K562 (cell line): ENCODE data around the gene UPP1.
A peak's percentile ranks its signal among the peaks of the same experiment; 100 is the strongest.

Source experiments
- ARID3A ChIP-seq: IDR thresholded peaks from 2 replicates; pipeline ENCODE4 v1.6.1; 2012; ENCODE audit warnings: low read depth, low read length, improper control_type of control experiment, borderline replicate concordance
- CTCF ChIP-seq, 3 experiments: IDR thresholded peaks in 2 of 3; conservative IDR thresholded peaks in 1 of 3; 2 replicates each; pipeline ENCODE4 v1.5.1; 2011 to 2012; ENCODE audit warnings: low read length in 3 of 3, mild to moderate bottlenecking in 3 of 3, control low read depth in 2 of 3, improper control_type of control experiment in 1 of 3, inconsistent platforms in 1 of 3, low read depth in 1 of 3, mixed read lengths in 1 of 3, moderate library complexity in 1 of 3; ENCODE audit not compliant: insufficient read depth in 2 of 3
- ETV6 ChIP-seq, 3 experiments: fragments of 150-350 bp in 1 of 3; sonication (generic) in 1 of 3; formaldehyde crosslinking in 1 of 3; IDR thresholded peaks; 2 replicates each; pipeline versions ENCODE4 v1.6.1 to v1.8.0; 2014 to 2022; ENCODE audit warnings: borderline replicate concordance in 2 of 3, low read depth in 2 of 3, antibody characterized with exemption in 1 of 3, low read length in 1 of 3, mild to moderate bottlenecking in 1 of 3, missing genetic modification reagents in 1 of 3
- HDAC2 ChIP-seq: fragments of 450-650 bp; IDR thresholded peaks from 2 replicates; pipeline ENCODE4 v1.6.1; 2016; ENCODE audit warnings: mild to moderate bottlenecking
- ID3 ChIP-seq, 2 experiments: fragments of 250-450 bp in 1 of 2; fragments of 450-650 bp in 1 of 2; sonication (Bioruptor Pico) in 1 of 2; IDR thresholded peaks; 2 replicates each; pipeline versions ENCODE4 v1.6.1 to v1.8.0; 2016 to 2021; ENCODE audit warnings: mild to moderate bottlenecking in 2 of 2, moderate library complexity in 2 of 2, missing compliant biosample characterization in 1 of 2, missing genetic modification characterization in 1 of 2
- IFI16 ChIP-seq: fragments of 250-450 bp; sonication (Bioruptor Pico); IDR thresholded peaks from 2 replicates; pipeline ENCODE4 v2.1.2; 2022; ENCODE audit warnings: mild to moderate bottlenecking, inconsistent platforms
- JUND ChIP-seq, 2 experiments: IDR thresholded peaks; 2 replicates in 1 of 2; 3 replicates in 1 of 2; pipeline ENCODE4 v1.6.1; 2011; ENCODE audit warnings: borderline replicate concordance in 2 of 2, low read depth in 2 of 2, low read length in 2 of 2, improper control_type of control experiment in 1 of 2, missing biosample characterization in 1 of 2, missing genetic modification characterization in 1 of 2, missing genetic modification reagents in 1 of 2
- MYC ChIP-seq, 2 experiments: fragments of 250-450 bp in 1 of 2; sonication (Bioruptor Pico) in 1 of 2; IDR thresholded peaks; 2 replicates each; pipeline versions ENCODE4 v1.5.1 to v1.6.1; 2012 to 2021; ENCODE audit warnings: low read depth in 2 of 2, borderline replicate concordance in 1 of 2, improper control_type of control experiment in 1 of 2, low read length in 1 of 2, mild to moderate bottlenecking in 1 of 2, moderate library complexity in 1 of 2
- PCBP2 ChIP-seq: fragments of 200-400 bp; formaldehyde crosslinking; IDR thresholded peaks from 2 replicates; pipeline ENCODE4 v1.6.1; 2018; ENCODE audit warnings: low read length, low read depth, mild to moderate bottlenecking, moderate library complexity; ENCODE audit not compliant: poor library complexity, severe bottlenecking
- TBP ChIP-seq: optimal IDR thresholded peaks from 2 replicates; pipeline ENCODE3; 2011; ENCODE audit warnings: low read depth, low read length, improper control_type of control experiment
- TF ChIP-seq, protein P1 (sequence below): sonication (generic); formaldehyde crosslinking; IDR thresholded peaks from 2 replicates; pipeline ENCODE4 v1.8.1; 2023; ENCODE audit warnings: mild to moderate bottlenecking, missing genetic modification reagents
- TF ChIP-seq, protein P2 (sequence below), 2 experiments: fragments of 450-650 bp; IDR thresholded peaks; 2 replicates each; pipeline ENCODE4 v1.6.1; 2018; ENCODE audit warnings: mild to moderate bottlenecking in 2 of 2, low read depth in 1 of 2; ENCODE audit not compliant: partially characterized antibody in 2 of 2
- TF ChIP-seq, protein P3 (sequence below): sonication (generic); formaldehyde crosslinking; IDR thresholded peaks from 2 replicates; pipeline ENCODE4 v1.8.1; 2022; ENCODE audit warnings: missing genetic modification reagents
- TF ChIP-seq, protein P4 (sequence below): sonication (generic); formaldehyde crosslinking; IDR thresholded peaks from 2 replicates; pipeline ENCODE4 v1.8.0; 2022; ENCODE audit warnings: mild to moderate bottlenecking, missing genetic modification reagents

DNA sequence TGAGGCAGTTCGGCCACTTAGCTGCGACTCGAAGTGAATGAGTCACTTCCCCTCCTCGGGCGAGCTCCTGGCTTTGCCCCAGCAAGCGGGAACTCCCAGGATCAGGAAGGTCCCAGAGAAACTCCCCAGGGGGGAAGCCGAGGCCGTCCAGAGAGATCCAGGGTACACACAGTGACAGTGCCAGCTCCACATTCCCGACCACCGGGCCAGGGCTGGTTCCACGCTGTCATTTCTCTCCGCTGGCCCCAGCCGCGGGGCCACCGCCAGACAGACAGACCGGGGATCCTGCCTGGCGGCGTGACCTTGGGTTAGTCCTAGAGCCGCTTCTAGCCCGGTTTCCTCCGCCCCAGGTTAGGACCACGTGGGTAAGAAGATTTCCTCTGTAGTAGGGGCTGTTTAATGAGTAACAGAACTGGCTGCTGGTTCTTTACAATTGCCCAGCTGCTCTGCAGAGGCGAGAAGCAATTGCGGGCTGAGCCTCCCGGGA, 463 bp upstream of the UPP1 start:
- TF ChIP-seq ARID3A (no peak), JUND (IDR thresholded peaks at IDR 0.05; ENCODE audit: borderline replicate concordance, low read depth, low read length) (peak; percentile 95), JUND (tag; IDR thresholded peaks at IDR 0.05; ENCODE audit: borderline replicate concordance, low read depth, low read length) (peak; percentile 89; the same call in 1 of the 3 replicates), CTCF (IDR thresholded peaks at IDR 0.05 in 2 of 3, conservative IDR thresholded peaks at IDR 0.05 in 1 of 3; ENCODE audit: insufficient read depth in 2 of 3, low read depth in 1 of 3, low read length in 3 of 3) (no peak), MYC (IDR thresholded peaks at IDR 0.05; ENCODE audit: low read depth, low read length) (no peak), MYC (CRISPR knock-in tag; IDR thresholded peaks at IDR 0.05; ENCODE audit: borderline replicate concordance, low read depth) (no peak), PCBP2 (no peak), HDAC2 (no peak; the same call in 1 of the 2 replicates), TBP (no peak), ID3 (CRISPR knock-in tag; IDR thresholded peaks at IDR 0.05) (no peak), ID3 (tag; IDR thresholded peaks at IDR 0.05) (no peak), IFI16 (CRISPR knock-in tag) (no peak), ETV6 (IDR thresholded peaks at IDR 0.05; ENCODE audit: borderline replicate concordance in 1 of 2, low read depth in 2 of 2, low read length in 1 of 2) (no peak), ETV6 (CRISPR knock-in tag; IDR thresholded peaks at IDR 0.05; ENCODE audit: borderline replicate concordance) (no peak)
- TF ChIP-seq, protein P1, sequence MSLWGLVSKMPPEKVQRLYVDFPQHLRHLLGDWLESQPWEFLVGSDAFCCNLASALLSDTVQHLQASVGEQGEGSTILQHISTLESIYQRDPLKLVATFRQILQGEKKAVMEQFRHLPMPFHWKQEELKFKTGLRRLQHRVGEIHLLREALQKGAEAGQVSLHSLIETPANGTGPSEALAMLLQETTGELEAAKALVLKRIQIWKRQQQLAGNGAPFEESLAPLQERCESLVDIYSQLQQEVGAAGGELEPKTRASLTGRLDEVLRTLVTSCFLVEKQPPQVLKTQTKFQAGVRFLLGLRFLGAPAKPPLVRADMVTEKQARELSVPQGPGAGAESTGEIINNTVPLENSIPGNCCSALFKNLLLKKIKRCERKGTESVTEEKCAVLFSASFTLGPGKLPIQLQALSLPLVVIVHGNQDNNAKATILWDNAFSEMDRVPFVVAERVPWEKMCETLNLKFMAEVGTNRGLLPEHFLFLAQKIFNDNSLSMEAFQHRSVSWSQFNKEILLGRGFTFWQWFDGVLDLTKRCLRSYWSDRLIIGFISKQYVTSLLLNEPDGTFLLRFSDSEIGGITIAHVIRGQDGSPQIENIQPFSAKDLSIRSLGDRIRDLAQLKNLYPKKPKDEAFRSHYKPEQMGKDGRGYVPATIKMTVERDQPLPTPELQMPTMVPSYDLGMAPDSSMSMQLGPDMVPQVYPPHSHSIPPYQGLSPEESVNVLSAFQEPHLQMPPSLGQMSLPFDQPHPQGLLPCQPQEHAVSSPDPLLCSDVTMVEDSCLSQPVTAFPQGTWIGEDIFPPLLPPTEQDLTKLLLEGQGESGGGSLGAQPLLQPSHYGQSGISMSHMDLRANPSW = no peak
- TF ChIP-seq, protein P2, sequence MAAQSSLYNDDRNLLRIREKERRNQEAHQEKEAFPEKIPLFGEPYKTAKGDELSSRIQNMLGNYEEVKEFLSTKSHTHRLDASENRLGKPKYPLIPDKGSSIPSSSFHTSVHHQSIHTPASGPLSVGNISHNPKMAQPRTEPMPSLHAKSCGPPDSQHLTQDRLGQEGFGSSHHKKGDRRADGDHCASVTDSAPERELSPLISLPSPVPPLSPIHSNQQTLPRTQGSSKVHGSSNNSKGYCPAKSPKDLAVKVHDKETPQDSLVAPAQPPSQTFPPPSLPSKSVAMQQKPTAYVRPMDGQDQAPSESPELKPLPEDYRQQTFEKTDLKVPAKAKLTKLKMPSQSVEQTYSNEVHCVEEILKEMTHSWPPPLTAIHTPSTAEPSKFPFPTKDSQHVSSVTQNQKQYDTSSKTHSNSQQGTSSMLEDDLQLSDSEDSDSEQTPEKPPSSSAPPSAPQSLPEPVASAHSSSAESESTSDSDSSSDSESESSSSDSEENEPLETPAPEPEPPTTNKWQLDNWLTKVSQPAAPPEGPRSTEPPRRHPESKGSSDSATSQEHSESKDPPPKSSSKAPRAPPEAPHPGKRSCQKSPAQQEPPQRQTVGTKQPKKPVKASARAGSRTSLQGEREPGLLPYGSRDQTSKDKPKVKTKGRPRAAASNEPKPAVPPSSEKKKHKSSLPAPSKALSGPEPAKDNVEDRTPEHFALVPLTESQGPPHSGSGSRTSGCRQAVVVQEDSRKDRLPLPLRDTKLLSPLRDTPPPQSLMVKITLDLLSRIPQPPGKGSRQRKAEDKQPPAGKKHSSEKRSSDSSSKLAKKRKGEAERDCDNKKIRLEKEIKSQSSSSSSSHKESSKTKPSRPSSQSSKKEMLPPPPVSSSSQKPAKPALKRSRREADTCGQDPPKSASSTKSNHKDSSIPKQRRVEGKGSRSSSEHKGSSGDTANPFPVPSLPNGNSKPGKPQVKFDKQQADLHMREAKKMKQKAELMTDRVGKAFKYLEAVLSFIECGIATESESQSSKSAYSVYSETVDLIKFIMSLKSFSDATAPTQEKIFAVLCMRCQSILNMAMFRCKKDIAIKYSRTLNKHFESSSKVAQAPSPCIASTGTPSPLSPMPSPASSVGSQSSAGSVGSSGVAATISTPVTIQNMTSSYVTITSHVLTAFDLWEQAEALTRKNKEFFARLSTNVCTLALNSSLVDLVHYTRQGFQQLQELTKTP (IDR thresholded peaks at IDR 0.05; ENCODE audit: low read depth in 1 of 2, partially characterized antibody in 2 of 2) = no peak
- TF ChIP-seq, protein P3, sequence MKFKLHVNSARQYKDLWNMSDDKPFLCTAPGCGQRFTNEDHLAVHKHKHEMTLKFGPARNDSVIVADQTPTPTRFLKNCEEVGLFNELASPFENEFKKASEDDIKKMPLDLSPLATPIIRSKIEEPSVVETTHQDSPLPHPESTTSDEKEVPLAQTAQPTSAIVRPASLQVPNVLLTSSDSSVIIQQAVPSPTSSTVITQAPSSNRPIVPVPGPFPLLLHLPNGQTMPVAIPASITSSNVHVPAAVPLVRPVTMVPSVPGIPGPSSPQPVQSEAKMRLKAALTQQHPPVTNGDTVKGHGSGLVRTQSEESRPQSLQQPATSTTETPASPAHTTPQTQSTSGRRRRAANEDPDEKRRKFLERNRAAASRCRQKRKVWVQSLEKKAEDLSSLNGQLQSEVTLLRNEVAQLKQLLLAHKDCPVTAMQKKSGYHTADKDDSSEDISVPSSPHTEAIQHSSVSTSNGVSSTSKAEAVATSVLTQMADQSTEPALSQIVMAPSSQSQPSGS (CRISPR knock-in tag) = no peak
- TF ChIP-seq, protein P4, sequence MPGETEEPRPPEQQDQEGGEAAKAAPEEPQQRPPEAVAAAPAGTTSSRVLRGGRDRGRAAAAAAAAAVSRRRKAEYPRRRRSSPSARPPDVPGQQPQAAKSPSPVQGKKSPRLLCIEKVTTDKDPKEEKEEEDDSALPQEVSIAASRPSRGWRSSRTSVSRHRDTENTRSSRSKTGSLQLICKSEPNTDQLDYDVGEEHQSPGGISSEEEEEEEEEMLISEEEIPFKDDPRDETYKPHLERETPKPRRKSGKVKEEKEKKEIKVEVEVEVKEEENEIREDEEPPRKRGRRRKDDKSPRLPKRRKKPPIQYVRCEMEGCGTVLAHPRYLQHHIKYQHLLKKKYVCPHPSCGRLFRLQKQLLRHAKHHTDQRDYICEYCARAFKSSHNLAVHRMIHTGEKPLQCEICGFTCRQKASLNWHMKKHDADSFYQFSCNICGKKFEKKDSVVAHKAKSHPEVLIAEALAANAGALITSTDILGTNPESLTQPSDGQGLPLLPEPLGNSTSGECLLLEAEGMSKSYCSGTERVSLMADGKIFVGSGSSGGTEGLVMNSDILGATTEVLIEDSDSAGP = no peak
